OCI-LY3 (cell line): ENCODE measurements around the gene BRD1.

ENCODE experiments used
- H2AFZ ChIP-seq: fragments of 200-600, 300-600 bp; shearing (Covaris generic); 2 replicates; pipeline ENCODE4 v1.6.0; 2014; ENCODE audit warnings: antibody characterized with exemption, low read depth, low read length
- H3K27ac ChIP-seq: fragments of 200-600, 300-600 bp; sonication (generic); 2 replicates; pipeline ENCODE4 v1.5.1; 2014; ENCODE audit warnings: mild to moderate bottlenecking, low read length, moderate library complexity, mixed read lengths
- H3K27me3 ChIP-seq: fragments of 200-600, 300-600 bp; sonication (generic); 2 replicates; pipeline ENCODE4 v1.6.1; 2014; ENCODE audit warnings: low read depth, low read length, mixed read lengths
- H3K36me3 ChIP-seq: fragments of 200-600, 300-600 bp; sonication (generic); replicated peaks from 2 replicates; pipeline ENCODE3; 2014; ENCODE audit warnings: low read depth, low read length, mixed read lengths
- H3K4me1 ChIP-seq: fragments of 300-600, 200-600 bp; sonication (generic); 2 replicates; pipeline ENCODE4 v1.6.1; 2014; ENCODE audit warnings: low read length, mixed read lengths
- H3K4me2 ChIP-seq: fragments of 200-600, 300-600 bp; sonication (generic); 2 replicates; pipeline ENCODE4 v1.6.1; 2014; ENCODE audit warnings: low read length, mixed read lengths
- H3K4me3 ChIP-seq: fragments of 300-600, 200-600 bp; sonication (generic); 2 replicates; pipeline ENCODE4 v1.5.1; 2014; ENCODE audit warnings: antibody characterized with exemption, mild to moderate bottlenecking, low read length, moderate library complexity
- H3K79me2 ChIP-seq: fragments of 300-600, 200-600 bp; shearing (Covaris generic); 2 replicates; pipeline ENCODE4 v1.6.1; 2014; ENCODE audit warnings: mild to moderate bottlenecking, low read length, mixed read lengths
- H3K9ac ChIP-seq: fragments of 300-600, 200-600 bp; shearing (Covaris generic); 2 replicates; pipeline ENCODE4 v1.6.0; 2014; ENCODE audit warnings: mild to moderate bottlenecking, low read length, moderate library complexity
- H3K9me3 ChIP-seq: fragments of 200-600, 300-600 bp; shearing (Covaris generic); 2 replicates; pipeline ENCODE4 v1.6.1; 2014; ENCODE audit warnings: low read length, mixed read lengths; ENCODE audit not compliant: insufficient read depth
- H4K20me1 ChIP-seq: fragments of 200-600, 300-600 bp; sonication (generic); 2 replicates; pipeline ENCODE4 v1.6.1; 2016; ENCODE audit warnings: low read length, mixed read lengths; ENCODE audit not compliant: insufficient read depth
- EZH2phosphoT487 ChIP-seq: fragments of 200-600 bp; shearing (Covaris generic); IDR thresholded peaks from 2 replicates; pipeline ENCODE4 v1.6.1; 2018; ENCODE audit warnings: antibody characterized with exemption, mixed run types, low read depth
- TF ChIP-seq, protein P1 (sequence below): fragments of 200-600, 300-600 bp; sonication (generic); IDR thresholded peaks from 2 replicates; pipeline ENCODE4 v1.5.1; 2014; ENCODE audit warnings: antibody characterized with exemption, low read length, low read depth

BRD1 gene

DNA sequence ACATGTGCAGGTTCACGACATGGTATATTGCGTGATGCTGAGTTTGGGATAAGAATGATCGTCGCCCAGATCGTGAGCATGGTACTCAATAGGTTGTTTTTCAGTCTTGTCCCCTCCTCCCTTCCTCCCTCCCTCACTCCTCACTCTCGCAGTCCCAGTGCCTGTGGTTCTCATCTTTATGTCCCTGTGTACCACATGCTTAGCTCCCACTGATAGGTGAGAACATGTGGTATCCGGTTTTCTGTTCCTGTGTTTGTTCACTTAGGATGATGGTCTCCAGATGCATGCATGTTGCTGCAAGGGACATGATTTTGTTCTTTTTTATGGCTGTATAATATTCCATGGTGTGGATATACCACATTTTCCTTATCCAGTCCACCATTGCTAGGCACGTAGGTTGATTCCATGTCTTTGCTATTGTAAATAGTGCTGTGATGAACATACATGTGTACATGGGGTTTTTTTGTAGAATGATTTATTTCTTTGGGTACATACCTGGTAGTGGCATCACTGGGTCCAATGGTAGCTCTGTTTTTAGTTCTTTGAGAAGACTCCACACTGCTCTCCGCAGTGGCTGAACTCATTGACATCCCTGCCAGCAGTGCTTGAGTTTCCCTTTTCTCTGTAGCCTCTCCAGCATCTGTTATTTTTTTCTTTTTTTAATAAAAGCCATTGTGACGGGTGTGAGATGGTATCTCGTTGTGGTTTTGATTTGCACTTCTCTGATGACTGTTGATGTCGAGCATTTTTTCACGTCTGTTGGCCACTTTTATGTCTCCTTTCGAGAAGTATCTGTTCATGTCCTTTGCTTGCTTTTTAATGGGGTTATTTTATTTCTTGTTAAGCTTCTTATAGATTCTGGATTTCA lies 42.4 kb upstream of the BRD1 start:
- H3K9me3 ChIP-seq = no peaks in the 10 kb centered on the region; the same call in 1 of the 2 replicates

DNA sequence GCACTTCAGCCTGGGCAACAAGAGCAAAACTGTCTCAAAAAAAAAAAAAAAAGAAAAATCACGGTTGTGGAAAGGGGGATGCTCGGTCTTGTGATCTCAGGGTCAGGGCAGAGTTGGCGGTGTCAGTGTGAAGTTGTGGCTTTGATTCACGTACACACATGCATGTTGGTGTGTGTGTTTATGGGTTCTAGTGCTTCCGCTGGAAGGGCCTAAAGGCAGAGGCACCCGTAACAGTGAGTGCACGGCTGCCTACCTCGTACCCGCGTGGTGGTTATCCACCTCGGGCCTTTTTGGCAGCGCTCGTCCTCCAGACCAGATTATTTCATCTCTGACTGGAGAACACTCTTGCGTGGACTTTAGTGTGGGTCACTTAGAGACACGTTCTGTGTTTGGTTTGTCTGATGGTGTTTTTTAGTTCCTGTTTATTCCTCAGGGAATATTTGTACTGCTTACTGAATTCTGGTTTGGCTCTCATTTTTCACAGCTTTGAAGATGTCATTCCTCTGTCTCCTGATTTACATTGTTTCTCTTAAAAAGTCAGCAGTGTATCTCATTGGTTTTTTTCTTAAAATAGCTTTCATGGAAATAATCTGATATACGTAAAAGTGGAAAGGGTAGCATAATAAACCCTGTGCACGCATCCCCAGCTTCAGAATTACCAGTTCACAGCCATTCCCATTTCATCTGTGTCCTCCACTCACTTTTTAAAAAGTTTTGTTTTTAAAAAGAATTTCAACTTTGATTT lies 41.6 kb upstream of the BRD1 start:
- Histone ChIP-seq H3K79me2 (peaks cover 91% of the 10 kb centered on the region), H3K36me3 (peaks cover 43% of the 10 kb centered on the region), H3K4me3 (no peak overlapping the region), H3K27ac (no peak overlapping the region), H3K9ac (no peak overlapping the region), H3K27me3 (no peaks in the 10 kb centered on the region), H2AFZ (no peak overlapping the region), H3K9me3 (no peaks in the 10 kb centered on the region; the same call in 1 of the 2 replicates), H4K20me1 (peaks cover 8% of the 10 kb centered on the region), H3K4me1 (no peaks in the 10 kb centered on the region), H3K4me2 (no peak overlapping the region)
- TF ChIP-seq, protein P1, sequence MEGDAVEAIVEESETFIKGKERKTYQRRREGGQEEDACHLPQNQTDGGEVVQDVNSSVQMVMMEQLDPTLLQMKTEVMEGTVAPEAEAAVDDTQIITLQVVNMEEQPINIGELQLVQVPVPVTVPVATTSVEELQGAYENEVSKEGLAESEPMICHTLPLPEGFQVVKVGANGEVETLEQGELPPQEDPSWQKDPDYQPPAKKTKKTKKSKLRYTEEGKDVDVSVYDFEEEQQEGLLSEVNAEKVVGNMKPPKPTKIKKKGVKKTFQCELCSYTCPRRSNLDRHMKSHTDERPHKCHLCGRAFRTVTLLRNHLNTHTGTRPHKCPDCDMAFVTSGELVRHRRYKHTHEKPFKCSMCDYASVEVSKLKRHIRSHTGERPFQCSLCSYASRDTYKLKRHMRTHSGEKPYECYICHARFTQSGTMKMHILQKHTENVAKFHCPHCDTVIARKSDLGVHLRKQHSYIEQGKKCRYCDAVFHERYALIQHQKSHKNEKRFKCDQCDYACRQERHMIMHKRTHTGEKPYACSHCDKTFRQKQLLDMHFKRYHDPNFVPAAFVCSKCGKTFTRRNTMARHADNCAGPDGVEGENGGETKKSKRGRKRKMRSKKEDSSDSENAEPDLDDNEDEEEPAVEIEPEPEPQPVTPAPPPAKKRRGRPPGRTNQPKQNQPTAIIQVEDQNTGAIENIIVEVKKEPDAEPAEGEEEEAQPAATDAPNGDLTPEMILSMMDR = no peak
- TF ChIP-seq EZH2phosphoT487 = no peak

More for the DNA sequence above, 42.4 kb upstream of the BRD1 start:
- H3K4me3 ChIP-seq = no peak overlapping the region
- H3K4me2 ChIP-seq = no peak overlapping the region
- H3K79me2 ChIP-seq = peaks cover 88% of the 10 kb centered on the region
- H2AFZ ChIP-seq = no peak overlapping the region
- H3K27me3 ChIP-seq = no peaks in the 10 kb centered on the region
- H3K36me3 ChIP-seq = peaks cover 43% of the 10 kb centered on the region
- H3K27ac ChIP-seq = no peak overlapping the region
- no peak overlapping the region for H3K9ac ChIP-seq
- TF ChIP-seq, protein P1 = no peak
- no peak for TF ChIP-seq EZH2phosphoT487
- H4K20me1 ChIP-seq = peaks cover 8% of the 10 kb centered on the region
- no peaks in the 10 kb centered on the region for H3K4me1 ChIP-seq

DNA sequence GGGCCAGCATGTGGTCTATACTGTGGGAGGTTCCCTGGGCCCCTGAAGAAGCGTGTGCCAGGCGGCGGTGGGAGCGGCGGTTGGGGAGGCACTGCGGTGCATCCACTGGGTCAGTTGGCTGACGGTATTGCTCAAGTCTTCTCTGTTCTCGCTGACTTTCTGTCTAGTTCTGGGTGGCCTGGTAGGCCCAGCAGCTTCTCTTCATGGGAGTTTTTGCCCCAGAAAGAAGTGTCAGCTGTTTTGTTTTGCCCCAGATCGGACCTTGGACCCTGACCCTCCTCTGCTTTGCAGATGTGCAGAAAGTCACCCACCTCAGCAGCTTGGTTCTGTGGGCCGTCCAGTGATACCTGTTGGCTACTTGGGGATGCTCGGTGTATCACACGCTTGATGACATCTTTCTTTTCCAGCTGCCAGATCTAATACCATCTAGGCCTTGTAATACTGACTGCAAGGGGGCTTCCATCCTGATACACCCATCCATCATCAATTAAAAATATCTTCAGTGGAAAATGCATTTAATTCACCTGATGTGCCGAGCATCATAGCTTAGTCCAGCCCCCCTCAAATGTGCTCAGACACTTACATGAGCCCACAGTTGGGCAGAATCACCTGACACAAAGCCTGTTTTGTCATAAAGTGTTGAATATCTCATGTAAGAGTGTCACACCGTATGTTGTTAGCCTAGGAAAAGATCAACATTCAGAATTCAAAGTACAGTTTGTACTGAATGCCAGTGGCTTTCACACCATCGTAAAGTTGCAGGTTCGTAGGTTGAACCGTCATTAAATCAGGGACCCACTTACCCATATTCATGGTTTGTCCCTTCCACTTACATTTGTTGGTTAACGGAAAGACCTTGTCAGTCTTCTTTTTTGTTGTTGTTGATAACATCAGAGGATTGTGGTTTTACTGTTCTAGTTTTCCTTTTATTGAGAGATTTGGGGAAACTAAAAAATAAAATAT lies 39.9 kb upstream of the BRD1 start:
- Histone ChIP-seq H3K27ac (no peak overlapping the region), H3K9ac (no peak overlapping the region), H3K79me2 (peaks cover 94% of the 10 kb centered on the region), H2AFZ (no peak overlapping the region), H4K20me1 (peaks cover 14% of the 10 kb centered on the region), H3K4me3 (no peak overlapping the region), H3K4me2 (no peak overlapping the region), H3K4me1 (no peaks in the 10 kb centered on the region), H3K9me3 (no peaks in the 10 kb centered on the region; the same call in 1 of the 2 replicates), H3K27me3 (no peaks in the 10 kb centered on the region), H3K36me3 (peaks cover 43% of the 10 kb centered on the region)
- no peak for TF ChIP-seq EZH2phosphoT487
- TF ChIP-seq, protein P1 = no peak
